ENCODE results near the gene VWA8. TPM values are rescaled to one million over a fixed set of nuclear protein-coding genes. Genes with fewer than 3 reads are reported as not detected.

Gene VWA8
- polyA plus RNA-seq, 1 donor (not counting 4 experiments of a cell fraction or from before 2014, with no cell fraction given), result 17.8 TPM

GRCh38 chr13:41624041-41624440, 336.9 kb downstream of the VWA8 start:
- no peak for FAIRE-seq
- TF ChIP-seq, protein P1, sequence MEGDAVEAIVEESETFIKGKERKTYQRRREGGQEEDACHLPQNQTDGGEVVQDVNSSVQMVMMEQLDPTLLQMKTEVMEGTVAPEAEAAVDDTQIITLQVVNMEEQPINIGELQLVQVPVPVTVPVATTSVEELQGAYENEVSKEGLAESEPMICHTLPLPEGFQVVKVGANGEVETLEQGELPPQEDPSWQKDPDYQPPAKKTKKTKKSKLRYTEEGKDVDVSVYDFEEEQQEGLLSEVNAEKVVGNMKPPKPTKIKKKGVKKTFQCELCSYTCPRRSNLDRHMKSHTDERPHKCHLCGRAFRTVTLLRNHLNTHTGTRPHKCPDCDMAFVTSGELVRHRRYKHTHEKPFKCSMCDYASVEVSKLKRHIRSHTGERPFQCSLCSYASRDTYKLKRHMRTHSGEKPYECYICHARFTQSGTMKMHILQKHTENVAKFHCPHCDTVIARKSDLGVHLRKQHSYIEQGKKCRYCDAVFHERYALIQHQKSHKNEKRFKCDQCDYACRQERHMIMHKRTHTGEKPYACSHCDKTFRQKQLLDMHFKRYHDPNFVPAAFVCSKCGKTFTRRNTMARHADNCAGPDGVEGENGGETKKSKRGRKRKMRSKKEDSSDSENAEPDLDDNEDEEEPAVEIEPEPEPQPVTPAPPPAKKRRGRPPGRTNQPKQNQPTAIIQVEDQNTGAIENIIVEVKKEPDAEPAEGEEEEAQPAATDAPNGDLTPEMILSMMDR (optimal IDR thresholded peaks at IDR 0.05 in 1 of 3, IDR thresholded peaks at IDR 0.05 in 1 of 3, conservative IDR thresholded peaks at IDR 0.05 in 1 of 3; ENCODE audit: extremely low read depth in 1 of 3, insufficient read depth in 2 of 3, low read length in 3 of 3), result no peak
- TF ChIP-seq EZH2 (IDR thresholded peaks at IDR 0.05; ENCODE audit: low read length), result no peak

DNA sequence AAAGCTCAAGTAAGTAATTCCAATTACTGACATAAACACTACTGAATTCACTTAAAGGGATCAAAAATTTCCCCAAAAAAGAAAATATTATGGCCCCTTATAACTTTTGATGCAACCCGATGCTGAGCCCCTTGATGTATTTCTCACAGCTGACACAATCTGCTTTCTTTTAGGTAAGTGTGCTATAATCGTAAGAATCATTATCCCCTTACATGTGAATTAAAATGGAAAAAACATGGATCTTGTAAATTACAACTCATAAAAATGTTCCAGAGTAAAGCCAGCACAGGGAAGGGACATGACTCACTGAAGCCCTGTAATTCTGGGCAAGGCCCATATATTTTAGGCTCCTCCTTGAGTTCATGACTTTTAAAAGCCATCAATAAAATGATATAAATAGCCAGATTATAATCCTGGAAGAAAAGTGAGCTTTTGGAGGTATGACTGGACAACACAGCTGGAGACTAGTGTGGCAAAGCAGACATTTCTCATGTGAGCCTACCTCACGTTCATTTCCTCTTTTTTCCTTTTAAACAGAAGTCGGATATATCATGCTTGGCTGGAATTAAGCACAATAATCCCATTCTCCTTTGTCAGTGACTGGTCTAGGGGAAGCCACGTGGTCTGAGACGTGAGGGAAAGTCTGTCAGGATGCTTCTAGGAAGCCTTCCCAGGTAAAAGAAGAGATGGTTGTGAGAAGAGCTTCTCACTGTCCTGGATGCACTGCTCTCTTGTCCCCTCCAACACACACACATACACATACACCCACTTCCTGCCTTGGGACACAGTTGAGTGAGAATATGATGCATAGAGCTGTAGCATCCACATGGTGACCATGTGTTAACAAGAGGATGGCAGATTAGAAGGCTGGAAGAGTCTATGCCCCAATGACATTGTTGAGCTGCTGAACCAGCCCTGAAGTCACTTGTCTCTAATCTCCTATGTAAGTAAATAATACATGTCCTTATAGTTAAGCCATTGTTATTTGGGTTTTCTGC, 338.2 kb downstream of the VWA8 start:
- dilution Hi-C loops (cut with MboI; ENCODE audit: extremely low pct_ligation_motif_present, low sequenced_read_pairs), result no loop called here
- Histone ChIP-seq H4K20me1 (ENCODE audit: control insufficient read depth, extremely low read depth, insufficient read depth, low read length) (no peaks in the 10 kb centered on the region), H3K4me3 (ENCODE audit: control insufficient read depth in 2 of 3, extremely low read depth in 1 of 3, insufficient read depth in 2 of 3, low read depth in 1 of 3, low read length in 3 of 3) (no peak overlapping the region), H3K79me2 (ENCODE audit: control insufficient read depth, insufficient read depth, low read length) (no peaks in the 10 kb centered on the region), H3K9me1 (ENCODE audit: control insufficient read depth, extremely low read depth, insufficient read depth, low read length) (no peaks in the 10 kb centered on the region), H3K27ac (ENCODE audit: control insufficient read depth, insufficient read depth, low read length) (no peak overlapping the region), H3K27me3 (ENCODE audit: control insufficient read depth, extremely low read depth, insufficient read depth, low read length) (no peaks in the 10 kb centered on the region), H3K36me3 (ENCODE audit: control insufficient read depth in 2 of 2, extremely low read depth in 1 of 2, insufficient read depth in 2 of 2, low read length in 2 of 2) (no peaks in the 10 kb centered on the region), H3K9ac (ENCODE audit: control insufficient read depth, extremely low read depth, insufficient read depth, low read length) (no peak overlapping the region), H2AFZ (ENCODE audit: control insufficient read depth, low read length) (no peak overlapping the region), H3K4me1 (ENCODE audit: control insufficient read depth, extremely low read depth, insufficient read depth, low read length) (no peaks in the 10 kb centered on the region), H3K9me3 (ENCODE audit: control insufficient read depth, low read depth, low read length) (no peaks in the 10 kb centered on the region), H3K4me2 (ENCODE audit: control insufficient read depth, extremely low read depth, insufficient read depth, low read depth, low read length) (no peak overlapping the region)
- TF ChIP-seq, protein P1 (optimal IDR thresholded peaks at IDR 0.05 in 1 of 3, IDR thresholded peaks at IDR 0.05 in 1 of 3, conservative IDR thresholded peaks at IDR 0.05 in 1 of 3; ENCODE audit: extremely low read depth in 1 of 3, insufficient read depth in 2 of 3, low read length in 3 of 3), result no peak
- TF ChIP-seq EZH2 (IDR thresholded peaks at IDR 0.05; ENCODE audit: low read length), result no peak
- FAIRE-seq (no peak), DNase-seq (ENCODE audit: low read depth, low spot score) (no peak)

More at GRCh38 chr13:41624041-41624440, 336.9 kb downstream of the VWA8 start:
- no peaks in the 10 kb centered on the region for H3K36me3 ChIP-seq (ENCODE audit: control insufficient read depth in 2 of 2, extremely low read depth in 1 of 2, insufficient read depth in 2 of 2, low read length in 2 of 2)
- no peak overlapping the region for H3K4me3 ChIP-seq (ENCODE audit: control insufficient read depth in 2 of 3, extremely low read depth in 1 of 3, insufficient read depth in 2 of 3, low read depth in 1 of 3, low read length in 3 of 3)
- DNase-seq (ENCODE audit: low read depth, low spot score), result no peak
- H3K79me2 ChIP-seq (ENCODE audit: control insufficient read depth, insufficient read depth, low read length), result no peaks in the 10 kb centered on the region
- H2AFZ ChIP-seq (ENCODE audit: control insufficient read depth, low read length), result no peak overlapping the region
- no peaks in the 10 kb centered on the region for H4K20me1 ChIP-seq (ENCODE audit: control insufficient read depth, extremely low read depth, insufficient read depth, low read length)
- H3K4me2 ChIP-seq (ENCODE audit: control insufficient read depth, extremely low read depth, insufficient read depth, low read depth, low read length), result no peak overlapping the region
- no peaks in the 10 kb centered on the region for H3K4me1 ChIP-seq (ENCODE audit: control insufficient read depth, extremely low read depth, insufficient read depth, low read length)
- no peaks in the 10 kb centered on the region for H3K27me3 ChIP-seq (ENCODE audit: control insufficient read depth, extremely low read depth, insufficient read depth, low read length)
- dilution Hi-C loops (cut with MboI; ENCODE audit: extremely low pct_ligation_motif_present, low sequenced_read_pairs), result no loop called here
- no peaks in the 10 kb centered on the region for H3K9me1 ChIP-seq (ENCODE audit: control insufficient read depth, extremely low read depth, insufficient read depth, low read length)
- H3K9me3 ChIP-seq (ENCODE audit: control insufficient read depth, low read depth, low read length), result no peaks in the 10 kb centered on the region
- H3K27ac ChIP-seq (ENCODE audit: control insufficient read depth, insufficient read depth, low read length), result no peak overlapping the region
- H3K9ac ChIP-seq (ENCODE audit: control insufficient read depth, extremely low read depth, insufficient read depth, low read length), result no peak overlapping the region
